GM18873 (cell line): ENCODE data around the gene GSTA4.
A peak's percentile ranks its signal among the peaks of the same experiment; 100 is the strongest.

ENCODE experiments used
- ATAC-seq: cut with Tn5 transposase; IDR thresholded peaks from one replicate; pipeline ENCODE4 v1.9.1; 2021; ENCODE audit warnings: mild to moderate bottlenecking, moderate library complexity, moderate number of reproducible peaks; ENCODE audit not compliant: unreplicated experiment, low FRiP score

The GSTA4 gene

GRCh38 chr6:52995089-52995912, at the start of gene GSTA4:
Gene GSTA4 (minus strand): TSS chr6:52995284. CDS start chr6:52994243, 1,041 bp downstream.
- peak; percentile 93 for ATAC-seq

- ATAC-seq, result no peak
Measured at GRCh38 chr6:53044572-53044971, 49.5 kb upstream of the GSTA4 start.

- ATAC-seq, result no peak
Measured at GRCh38 chr6:53044071-53044470, 49.0 kb upstream of the GSTA4 start.

- ATAC-seq, result no peak
Measured at GRCh38 chr6:53043581-53043980, 48.5 kb upstream of the GSTA4 start.

- ATAC-seq, result no peak
Measured at GRCh38 chr6:53042112-53042511, 47.0 kb upstream of the GSTA4 start.

GRCh38 chr6:53041356-53041755, 46.3 kb upstream of the GSTA4 start:
- ATAC-seq, result no peak

- ATAC-seq, result no peak
Measured at GRCh38 chr6:53038596-53038995, 43.5 kb upstream of the GSTA4 start.

GRCh38 chr6:53038141-53038540, 43.1 kb upstream of the GSTA4 start:
- no peak for ATAC-seq

- no peak for ATAC-seq
Measured at GRCh38 chr6:53035549-53036213, 40.6 kb upstream of the GSTA4 start.

GRCh38 chr6:53033764-53034163, 38.7 kb upstream of the GSTA4 start:
- ATAC-seq, result no peak

GRCh38 chr6:53032849-53033248, 37.8 kb upstream of the GSTA4 start:
- no peak for ATAC-seq

GRCh38 chr6:53031281-53031680, 36.2 kb upstream of the GSTA4 start:
- ATAC-seq, result no peak

GRCh38 chr6:53029761-53030160, 34.7 kb upstream of the GSTA4 start:
- ATAC-seq, result no peak

- ATAC-seq, result no peak
Measured at GRCh38 chr6:53029257-53029656, 34.2 kb upstream of the GSTA4 start.

GRCh38 chr6:53028467-53028866, 33.4 kb upstream of the GSTA4 start:
- ATAC-seq, result no peak

GRCh38 chr6:53027131-53027718, 32.1 kb upstream of the GSTA4 start:
- no peak for ATAC-seq

- no peak for ATAC-seq
Measured at GRCh38 chr6:53026526-53026925, 31.4 kb upstream of the GSTA4 start.

GRCh38 chr6:53023323-53023722, 28.2 kb upstream of the GSTA4 start:
- ATAC-seq, result no peak

GRCh38 chr6:53020005-53020744, 25.1 kb upstream of the GSTA4 start:
- no peak for ATAC-seq

GRCh38 chr6:53018446-53018845, 23.4 kb upstream of the GSTA4 start:
- no peak for ATAC-seq

- no peak for ATAC-seq
Measured at GRCh38 chr6:53015486-53015885, 20.4 kb upstream of the GSTA4 start.
